Keratinocyte (primary cell): Measurements from ENCODE around the gene REEP6. TPM values are rescaled to one million over a fixed set of nuclear protein-coding genes. Genes with fewer than 3 reads are reported as not detected.

Experiments used
- DNase-seq: peaks from one replicate; pipeline ENCODE4 v3.0.0-alpha.2; 2011; ENCODE audit warnings: low read depth, missing footprints, low spot score
- FAIRE-seq: peaks from 2 replicates; lab custom pipeline; 2011; peaks lifted over from hg19 to GRCh38; lab: Jason Lieb, UNC
- H2AFZ ChIP-seq: 2 replicates; pipeline ENCODE4 v1.6.0; 2012; ENCODE audit warnings: low read length, control low read depth, inconsistent platforms; ENCODE audit not compliant: control insufficient read depth
- H3K27ac ChIP-seq: 2 replicates; pipeline ENCODE4 v1.5.1; 2011; ENCODE audit warnings: low read length; ENCODE audit not compliant: control insufficient read depth, insufficient read depth
- H3K27me3 ChIP-seq: 3 replicates; pipeline ENCODE4 v1.6.0; 2011; ENCODE audit warnings: low read length; ENCODE audit not compliant: control insufficient read depth, insufficient read depth; ENCODE audit errors: extremely low read depth
- H3K36me3 ChIP-seq, 2 experiments: 2 replicates in 1 of 2; 3 replicates in 1 of 2; pipeline ENCODE4 v1.5.1; 2011; ENCODE audit warnings: low read length in 2 of 2, mild to moderate bottlenecking in 1 of 2; ENCODE audit not compliant: control insufficient read depth in 2 of 2, insufficient read depth in 2 of 2; ENCODE audit errors: extremely low read depth in 1 of 2
- H3K4me1 ChIP-seq: 3 replicates; pipeline ENCODE4 v1.5.1; 2011; ENCODE audit warnings: low read length; ENCODE audit not compliant: control insufficient read depth, insufficient read depth; ENCODE audit errors: extremely low read depth
- H3K4me2 ChIP-seq: 3 replicates; pipeline ENCODE4 v1.6.0; 2011; ENCODE audit warnings: low read depth, low read length; ENCODE audit not compliant: control insufficient read depth, insufficient read depth; ENCODE audit errors: extremely low read depth
- H3K4me3 ChIP-seq, 3 experiments: fragments of 200-600 bp in 1 of 3; sonication (generic) in 1 of 3; 2 replicates in 2 of 3; 3 replicates in 1 of 3; pipeline ENCODE4 v1.5.1; 2011 to 2016; ENCODE audit warnings: low read length in 3 of 3, mild to moderate bottlenecking in 3 of 3, control low read depth in 2 of 3, inconsistent platforms in 1 of 3, low read depth in 1 of 3, mixed read lengths in 1 of 3, mixed run types in 1 of 3, moderate library complexity in 1 of 3; ENCODE audit not compliant: control insufficient read depth in 2 of 3, insufficient read depth in 2 of 3; ENCODE audit errors: extremely low read depth in 1 of 3
- H3K79me2 ChIP-seq: 2 replicates; pipeline ENCODE4 v1.6.0; 2012; ENCODE audit warnings: low read length; ENCODE audit not compliant: control insufficient read depth, insufficient read depth
- H3K9ac ChIP-seq: 3 replicates; pipeline ENCODE4 v1.6.0; 2011; ENCODE audit warnings: low read length; ENCODE audit not compliant: control insufficient read depth, insufficient read depth; ENCODE audit errors: extremely low read depth
- H3K9me1 ChIP-seq: 3 replicates; pipeline ENCODE4 v1.6.0; 2011; ENCODE audit warnings: low read length; ENCODE audit not compliant: control insufficient read depth, insufficient read depth; ENCODE audit errors: extremely low read depth
- H3K9me3 ChIP-seq: 2 replicates; pipeline ENCODE4 v1.5.1; 2012; ENCODE audit warnings: low read depth, low read length; ENCODE audit not compliant: control insufficient read depth
- H4K20me1 ChIP-seq: 3 replicates; pipeline ENCODE4 v1.6.0; 2011; ENCODE audit warnings: low read length; ENCODE audit not compliant: control insufficient read depth, insufficient read depth; ENCODE audit errors: extremely low read depth
- EZH2 ChIP-seq: IDR thresholded peaks from one replicate; pipeline ENCODE4 v1.6.1; 2012; ENCODE audit warnings: inconsistent platforms, mild to moderate bottlenecking, low read length, moderate library complexity
- dilution Hi-C: fragments of 300-500 bp; cut with MboI; formaldehyde crosslinking; loops from one replicate; pipeline ENCODE4 v1.7.0; 2020; ENCODE audit warnings: low sequenced_read_pairs; ENCODE audit not compliant: extremely low pct_ligation_motif_present
- polyA plus RNA-seq, 5 experiments: library from polyadenylated mRNA; depleted of rRNA in 3 of 5; stranded (reverse) in 3 of 5; stranded (forward) in 1 of 5; unstranded in 1 of 5; fragments of >200 nt; gene quantifications; 1 replicate in 1 of 5; 2 replicates in 3 of 5; 3 replicates in 1 of 5; pipeline versions ENCODE4 v1.2.1 to v1.2.3, GENCODE V29; 2011 to 2012; ENCODE audit warnings: missing spikeins in 2 of 5, low read depth in 1 of 5, low replicate concordance in 1 of 5
- TF ChIP-seq, protein P1 (sequence below), 3 experiments: IDR thresholded peaks in 1 of 3; conservative IDR thresholded peaks in 1 of 3; optimal IDR thresholded peaks in 1 of 3; 2 replicates in 2 of 3; 3 replicates in 1 of 3; pipeline versions ENCODE3 to v1.5.1; 2011; ENCODE audit warnings: low read length in 3 of 3, mild to moderate bottlenecking in 3 of 3, moderate library complexity in 2 of 3, control low read depth in 1 of 3, inconsistent platforms in 1 of 3; ENCODE audit not compliant: insufficient read depth in 2 of 3; ENCODE audit errors: extremely low read depth in 1 of 3

The REEP6 gene
- polyA plus RNA-seq, 1 donor (not counting 4 experiments of a cell fraction or from before 2014, with no cell fraction given): 1.2 TPM

DNA sequence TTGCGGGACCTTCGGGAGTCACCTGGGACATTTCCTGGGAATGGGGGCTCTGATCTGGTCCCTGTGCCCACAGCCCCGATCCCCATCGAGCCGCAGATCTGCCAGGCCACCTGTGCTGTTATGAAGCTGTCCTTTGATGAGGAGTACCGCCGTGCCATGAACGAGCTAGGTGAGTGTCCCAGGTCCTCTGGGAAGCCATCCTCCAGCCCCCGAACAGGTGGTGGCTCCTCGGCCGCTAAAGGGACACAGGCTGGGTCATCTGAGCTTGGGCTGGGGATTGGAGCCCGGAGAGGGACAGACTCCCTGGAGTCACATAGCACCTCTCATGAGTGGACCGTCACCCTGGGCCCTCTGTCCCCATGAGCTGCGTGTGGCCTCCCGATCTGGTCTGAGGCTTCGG lies 33.1 kb upstream of the REEP6 start:
- TF ChIP-seq, protein P1, sequence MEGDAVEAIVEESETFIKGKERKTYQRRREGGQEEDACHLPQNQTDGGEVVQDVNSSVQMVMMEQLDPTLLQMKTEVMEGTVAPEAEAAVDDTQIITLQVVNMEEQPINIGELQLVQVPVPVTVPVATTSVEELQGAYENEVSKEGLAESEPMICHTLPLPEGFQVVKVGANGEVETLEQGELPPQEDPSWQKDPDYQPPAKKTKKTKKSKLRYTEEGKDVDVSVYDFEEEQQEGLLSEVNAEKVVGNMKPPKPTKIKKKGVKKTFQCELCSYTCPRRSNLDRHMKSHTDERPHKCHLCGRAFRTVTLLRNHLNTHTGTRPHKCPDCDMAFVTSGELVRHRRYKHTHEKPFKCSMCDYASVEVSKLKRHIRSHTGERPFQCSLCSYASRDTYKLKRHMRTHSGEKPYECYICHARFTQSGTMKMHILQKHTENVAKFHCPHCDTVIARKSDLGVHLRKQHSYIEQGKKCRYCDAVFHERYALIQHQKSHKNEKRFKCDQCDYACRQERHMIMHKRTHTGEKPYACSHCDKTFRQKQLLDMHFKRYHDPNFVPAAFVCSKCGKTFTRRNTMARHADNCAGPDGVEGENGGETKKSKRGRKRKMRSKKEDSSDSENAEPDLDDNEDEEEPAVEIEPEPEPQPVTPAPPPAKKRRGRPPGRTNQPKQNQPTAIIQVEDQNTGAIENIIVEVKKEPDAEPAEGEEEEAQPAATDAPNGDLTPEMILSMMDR (optimal IDR thresholded peaks at IDR 0.05 in 1 of 3, IDR thresholded peaks at IDR 0.05 in 1 of 3, conservative IDR thresholded peaks at IDR 0.05 in 1 of 3; ENCODE audit: extremely low read depth in 1 of 3, insufficient read depth in 2 of 3, low read length in 3 of 3): no peak
- no peak for TF ChIP-seq EZH2
- Histone ChIP-seq H3K4me1 (peaks cover 6% of the 10 kb centered on the region), H3K4me3 (no peak overlapping the region), H3K9me3 (no peaks in the 10 kb centered on the region), H3K4me2 (no peak overlapping the region), H3K9me1 (no peaks in the 10 kb centered on the region), H3K27ac (no peak overlapping the region), H3K79me2 (no peaks in the 10 kb centered on the region), H3K9ac (no peak overlapping the region), H3K36me3 (no peaks in the 10 kb centered on the region), H2AFZ (no peak overlapping the region), H3K27me3 (peaks cover 47% of the 10 kb centered on the region), H4K20me1 (no peaks in the 10 kb centered on the region)
- DNase-seq (no peak), FAIRE-seq (no peak)
- dilution Hi-C loops: no loop called here

DNA sequence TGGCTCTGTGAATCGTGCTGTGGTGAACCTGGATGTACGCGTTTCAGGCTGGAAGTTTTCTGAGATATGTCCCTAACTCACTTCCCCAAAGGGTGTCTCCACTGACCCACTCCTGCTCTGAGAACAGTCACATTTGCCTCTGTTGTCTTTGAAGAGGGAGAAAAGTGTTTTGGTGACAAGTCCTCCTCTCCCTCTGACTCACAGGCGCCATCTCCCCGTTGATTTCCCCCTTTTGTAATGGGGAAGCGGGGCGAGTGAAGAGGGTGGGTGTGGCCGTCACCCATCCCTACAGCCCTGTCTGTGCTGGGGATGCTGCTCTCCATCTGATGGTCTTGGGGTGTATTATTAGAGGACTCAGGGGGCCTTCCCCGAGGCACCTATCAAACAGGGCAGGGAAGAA lies 31.5 kb upstream of the REEP6 start:
- dilution Hi-C loops: no loop called here
- no peak overlapping the region for H3K27ac ChIP-seq
- TF ChIP-seq EZH2: no peak
- TF ChIP-seq, protein P1 (optimal IDR thresholded peaks at IDR 0.05 in 1 of 3, IDR thresholded peaks at IDR 0.05 in 1 of 3, conservative IDR thresholded peaks at IDR 0.05 in 1 of 3; ENCODE audit: extremely low read depth in 1 of 3, insufficient read depth in 2 of 3, low read length in 3 of 3): no peak
- H3K27me3 ChIP-seq: peaks cover 35% of the 10 kb centered on the region
- H3K4me2 ChIP-seq: no peak overlapping the region
- no peaks in the 10 kb centered on the region for H3K9me3 ChIP-seq
- peaks cover 6% of the 10 kb centered on the region for H3K4me1 ChIP-seq
- H3K9ac ChIP-seq: no peak overlapping the region
- H3K36me3 ChIP-seq: no peaks in the 10 kb centered on the region
- no peak overlapping the region for H3K4me3 ChIP-seq
- H4K20me1 ChIP-seq: no peaks in the 10 kb centered on the region
- FAIRE-seq (no peak), DNase-seq (no peak)
- H3K9me1 ChIP-seq: no peaks in the 10 kb centered on the region
- H2AFZ ChIP-seq: no peak overlapping the region
- H3K79me2 ChIP-seq: no peaks in the 10 kb centered on the region
